Measurements from ENCODE around the gene MGAT4D.
"Not testable (repeated sequence)": the region's sequence is repeated elsewhere in the genome, so short reads cannot be mapped to it uniquely, and the experiment has no call there.

Gene MGAT4D

DNA sequence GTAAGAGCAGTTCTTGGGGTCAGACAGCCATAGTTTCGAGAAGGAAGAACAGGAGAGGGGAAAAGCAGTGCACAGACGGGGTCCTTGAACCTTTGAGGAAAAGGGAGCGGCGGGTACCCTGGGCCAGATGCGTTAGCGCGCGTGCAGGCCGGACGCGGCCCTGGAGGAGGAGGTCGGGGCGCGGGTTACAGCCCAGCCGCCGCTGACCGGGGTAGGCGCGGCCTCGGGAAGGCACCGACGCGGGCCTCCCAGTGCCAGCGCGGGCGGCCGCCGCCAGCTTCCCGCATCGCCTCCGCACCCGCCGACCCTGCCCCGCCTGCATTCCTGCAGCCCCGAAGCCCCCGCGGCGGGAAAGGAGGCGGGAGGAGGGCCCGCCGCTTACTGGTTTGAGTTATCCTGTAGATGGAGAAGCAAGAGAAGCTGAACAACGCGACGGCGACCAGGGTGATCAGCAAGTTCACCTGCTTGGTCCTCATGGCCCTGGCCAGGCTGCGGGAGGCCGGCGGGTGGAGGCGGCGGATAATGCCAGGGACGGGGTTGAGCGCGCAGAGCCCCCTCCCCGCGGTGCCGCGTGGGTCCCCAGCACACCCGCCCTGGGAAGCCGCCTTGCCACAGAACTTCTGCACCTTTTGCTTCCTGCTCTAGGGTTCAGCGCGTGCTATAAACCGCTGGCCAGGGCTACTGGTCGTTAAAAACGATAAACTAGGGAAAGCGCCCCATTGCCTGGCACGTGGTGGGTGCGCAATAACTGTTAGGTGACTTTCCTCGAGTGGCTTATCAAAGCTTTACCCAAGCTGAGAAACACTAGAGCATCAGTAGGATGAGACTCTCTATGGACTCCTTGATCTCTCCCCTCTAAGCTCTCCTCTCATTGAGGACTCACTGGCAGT, at the start of gene MGAT4D:
TSS of gene MGAT4D (minus strand) at position 547 of the 890 bp plus-strand sequence. CDS start at position 476, 71 bp downstream.
- DNase-seq = no peak

GRCh38 chr4:140533951-140534480, 35.9 kb upstream of the MGAT4D start:
- no peak for DNase-seq

- no peak for DNase-seq
These were observed 31.3 kb upstream of the MGAT4D start for GRCh38 chr4:140529434-140529833.

DNA sequence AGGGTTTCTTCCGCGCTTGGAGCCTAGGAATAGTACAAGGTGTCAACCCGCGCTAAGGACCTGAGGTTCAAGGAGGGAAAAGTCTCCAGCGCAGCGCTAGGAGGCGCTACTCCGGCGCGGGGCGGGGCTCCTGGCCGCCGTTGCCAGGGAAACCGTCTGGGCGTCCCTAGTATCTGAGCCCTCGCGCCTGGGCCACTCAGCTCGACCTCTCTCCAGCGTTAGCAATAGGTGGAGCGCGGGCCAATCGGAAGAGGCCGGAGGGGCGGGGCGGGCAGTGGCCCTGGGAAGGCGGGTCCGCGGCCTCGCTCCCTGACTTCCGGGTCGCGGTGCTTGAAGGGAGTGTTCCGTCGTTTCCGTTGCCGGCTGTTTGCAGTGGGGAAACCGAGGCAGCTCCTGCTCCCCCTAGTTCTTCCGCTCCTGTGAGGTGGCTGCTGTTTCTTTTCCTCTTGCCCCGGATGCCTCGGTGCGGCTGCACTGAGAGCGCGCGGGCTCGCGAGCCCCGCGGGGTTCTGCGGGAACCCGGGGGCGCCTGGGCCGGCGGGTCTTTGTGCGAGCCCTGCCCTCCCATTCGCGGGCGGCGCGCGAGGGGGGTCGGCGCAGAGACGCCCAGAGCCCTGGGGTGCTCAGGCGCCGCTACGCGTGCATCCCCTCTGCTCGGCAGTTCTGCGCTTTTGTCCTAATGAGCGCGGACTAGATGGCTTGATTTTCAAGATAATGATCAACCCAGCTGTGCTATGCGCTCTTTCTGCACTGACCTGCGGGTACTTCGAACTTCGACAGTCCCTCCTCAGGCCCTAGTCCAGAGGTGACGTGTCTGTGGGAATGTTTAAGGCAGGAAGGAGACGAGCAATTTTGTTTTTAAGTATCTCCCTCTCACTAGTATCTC, 26.0 kb upstream of the MGAT4D start, which contains the start of gene ELMOD2:
TSS of gene ELMOD2 (plus strand) at position 312 of the 886 bp plus-strand sequence. CDS start 1,261 bp downstream, outside the sequence.
- peak; percentile 98 for DNase-seq

- DNase-seq = no peak
These were observed 25.3 kb upstream of the MGAT4D start for GRCh38 chr4:140523370-140523856.

DNA sequence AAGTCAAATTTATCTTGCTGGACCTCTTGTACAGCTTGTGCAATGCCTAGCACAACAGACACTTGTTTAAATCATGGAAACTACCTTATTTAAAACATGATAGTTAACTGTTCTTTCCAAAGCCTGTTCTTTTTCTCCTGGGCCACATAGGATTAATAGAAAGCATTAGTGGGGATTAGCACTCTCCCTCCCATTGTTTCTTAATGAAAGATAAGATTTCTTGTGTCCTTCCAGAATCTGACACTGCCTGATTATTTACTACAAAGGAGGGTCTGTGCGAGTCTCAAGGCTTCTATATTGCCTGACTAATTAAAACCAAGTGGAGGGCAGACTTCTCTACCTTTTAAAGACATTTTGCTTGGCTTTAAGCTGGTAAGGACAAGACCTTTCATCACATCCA, 17.3 kb upstream of the MGAT4D start:
- DNase-seq = no peak

GRCh38 chr4:140513765-140514164, 15.7 kb upstream of the MGAT4D start:
- not testable (repeated sequence) for DNase-seq

GRCh38 chr4:140504261-140504660, 6.2 kb upstream of the MGAT4D start:
- no peak for DNase-seq

DNA sequence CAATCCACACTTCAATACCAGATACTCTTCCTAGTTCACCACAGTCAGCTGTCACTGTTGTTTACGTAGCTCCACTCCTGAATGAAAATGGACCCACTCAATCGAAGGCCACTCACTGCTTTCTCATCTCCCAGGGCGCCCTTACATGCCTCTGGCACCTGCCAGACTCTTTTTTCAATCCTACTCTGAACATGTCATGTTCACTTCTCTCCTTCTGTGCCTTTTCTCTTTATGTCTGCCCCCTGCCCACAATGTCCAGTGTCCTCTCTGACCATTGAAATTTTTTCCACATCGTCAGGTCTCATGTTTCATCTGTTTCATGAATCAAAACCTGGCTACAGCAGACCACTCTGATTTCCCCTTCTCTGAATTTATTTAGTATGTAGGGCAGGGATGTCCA, 1.3 kb upstream of the MGAT4D start:
- DNase-seq = no peak

- no peak for DNase-seq
These were observed 717 bp downstream of the MGAT4D start for GRCh38 chr4:140497405-140497746.

- no peak for DNase-seq
These were observed 12.2 kb downstream of the MGAT4D start for GRCh38 chr4:140485939-140486338.

GRCh38 chr4:140483445-140483844, 14.6 kb downstream of the MGAT4D start:
- no peak for DNase-seq

GRCh38 chr4:140472156-140472555, 25.9 kb downstream of the MGAT4D start:
- DNase-seq = no peak

- no peak for DNase-seq
These were observed 28.0 kb downstream of the MGAT4D start for GRCh38 chr4:140469791-140470733.

GRCh38 chr4:140466146-140466545, 31.9 kb downstream of the MGAT4D start:
- no peak for DNase-seq

DNA sequence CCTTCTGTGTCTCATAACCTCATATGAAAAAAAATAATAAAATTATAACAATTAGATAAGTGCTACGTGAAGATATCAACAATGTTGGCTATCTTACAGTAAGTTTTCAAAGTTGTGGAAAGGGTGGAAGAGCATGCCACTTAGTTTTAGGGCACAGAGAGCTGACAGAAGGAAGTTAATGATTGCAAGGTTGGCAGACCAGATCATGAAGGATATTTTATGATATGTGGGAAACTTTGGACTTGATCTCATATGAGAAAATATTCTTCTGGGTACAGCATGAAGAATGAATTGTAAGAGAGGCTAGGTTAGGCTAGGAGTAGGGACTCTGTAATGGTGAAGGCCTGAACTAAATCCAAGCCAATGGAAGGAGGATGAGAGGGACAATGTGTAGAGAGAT, 34.5 kb downstream of the MGAT4D start:
- no peak for DNase-seq

- DNase-seq = no peak
These were observed 34.9 kb downstream of the MGAT4D start for GRCh38 chr4:140463182-140463581.

DNA sequence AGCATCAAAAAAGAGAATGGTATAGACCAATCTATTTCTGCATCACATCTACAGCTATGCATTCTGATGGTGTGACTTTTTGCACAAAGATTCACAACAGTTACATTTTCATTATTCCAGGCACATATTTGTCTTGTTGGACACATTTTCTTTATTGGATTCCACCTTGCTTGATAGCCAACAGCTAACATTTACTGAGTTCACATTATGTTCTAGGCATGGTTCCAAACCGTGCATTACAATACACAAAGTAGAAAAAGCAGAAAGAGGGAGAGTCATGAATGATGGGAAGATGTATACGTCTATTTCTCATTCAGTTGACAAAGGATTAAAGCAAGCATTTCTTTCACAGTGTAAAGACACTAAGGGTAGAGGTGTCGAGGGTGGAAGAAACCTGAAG, 47.7 kb downstream of the MGAT4D start:
- no peak for DNase-seq

GRCh38 chr4:140448830-140449229, 49.3 kb downstream of the MGAT4D start:
- no peak for DNase-seq

- no peak for DNase-seq
These were observed 49.9 kb downstream of the MGAT4D start for GRCh38 chr4:140448162-140448561.

GRCh38 chr4:140444347-140444746, 53.7 kb downstream of the MGAT4D start:
- not testable (repeated sequence) for DNase-seq

- DNase-seq = no peak
These were observed 58.4 kb downstream of the MGAT4D start for GRCh38 chr4:140439644-140440142.
